EL (cell line): Measurements from ENCODE around the gene CDC26.
"Not testable (repeated sequence)": the region's sequence is repeated elsewhere in the genome, so short reads cannot be mapped to it uniquely, and the experiment has no call there.

Source experiments
- DNase-seq: peaks from one replicate; pipeline ENCODE4 v3.0.0-alpha.2; 2016

The CDC26 gene

DNA sequence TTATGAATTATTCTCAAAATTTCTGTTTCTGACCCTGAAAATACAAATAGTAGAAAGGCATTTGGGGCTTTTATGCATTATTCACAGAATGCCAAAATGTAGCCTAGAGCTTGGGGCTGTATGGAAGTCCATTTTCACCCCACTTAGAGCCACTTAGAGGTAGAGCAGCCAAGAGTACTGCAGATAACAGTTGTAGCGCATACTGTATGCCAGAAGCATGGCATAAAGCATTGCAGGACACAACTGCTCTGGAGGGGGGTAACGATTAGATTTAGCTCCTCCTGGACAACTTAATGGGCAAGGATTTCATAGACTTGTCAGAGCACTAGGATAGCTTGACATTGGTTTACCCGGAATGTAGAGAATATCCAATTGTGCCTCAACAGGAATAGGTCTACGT, 38.3 kb downstream of the CDC26 start:
- no peak for DNase-seq

DNA sequence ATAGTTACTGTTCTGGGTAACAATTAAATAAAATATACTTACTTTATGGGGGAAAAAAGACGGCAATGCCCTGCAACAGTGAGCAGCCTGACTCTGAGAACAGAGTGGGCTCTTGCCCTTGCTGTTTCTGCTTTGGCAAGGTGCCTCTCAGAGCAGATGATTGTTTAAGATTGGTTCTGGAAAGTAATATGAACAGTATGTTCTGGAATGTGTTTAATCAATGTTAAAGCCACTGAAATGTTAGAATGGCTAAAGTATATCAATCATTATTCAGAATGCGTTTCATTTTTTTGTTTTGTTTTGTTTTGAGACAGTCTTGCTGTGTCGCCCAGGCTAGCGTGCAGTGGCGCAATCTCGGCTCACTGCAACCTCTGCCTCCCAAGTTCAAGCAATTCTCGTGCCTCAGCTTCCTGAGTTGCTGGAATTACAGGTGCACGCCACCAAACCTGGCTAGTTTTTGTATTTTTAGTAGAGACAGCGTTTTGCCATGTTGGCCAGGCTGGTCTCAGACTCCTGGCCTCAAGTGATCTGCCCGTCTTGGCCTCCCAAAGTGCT, 39.6 kb downstream of the CDC26 start:
- not testable (repeated sequence) for DNase-seq

DNA sequence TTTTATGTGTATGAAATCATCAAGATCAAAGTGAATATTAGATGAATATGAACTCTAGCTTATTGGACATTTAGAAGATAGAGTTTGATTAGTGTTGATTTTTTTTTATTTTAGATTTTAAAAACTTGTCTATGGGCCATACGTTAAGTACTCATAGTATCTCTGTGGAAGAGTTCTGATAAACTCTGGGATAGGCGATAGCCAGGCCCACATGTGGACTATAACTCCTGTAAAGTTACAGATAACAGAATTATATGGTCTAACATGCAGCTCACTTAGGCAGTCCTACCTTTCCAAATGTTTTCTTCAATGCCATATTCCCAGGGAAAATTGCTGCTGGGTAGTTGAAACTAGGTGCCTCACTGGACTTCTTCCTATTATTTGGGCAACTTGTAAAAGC, 43.7 kb downstream of the CDC26 start:
- no peak for DNase-seq

- no peak for DNase-seq
Observed at GRCh38 chr9:113228130-113228665, 47.2 kb downstream of the CDC26 start.

DNA sequence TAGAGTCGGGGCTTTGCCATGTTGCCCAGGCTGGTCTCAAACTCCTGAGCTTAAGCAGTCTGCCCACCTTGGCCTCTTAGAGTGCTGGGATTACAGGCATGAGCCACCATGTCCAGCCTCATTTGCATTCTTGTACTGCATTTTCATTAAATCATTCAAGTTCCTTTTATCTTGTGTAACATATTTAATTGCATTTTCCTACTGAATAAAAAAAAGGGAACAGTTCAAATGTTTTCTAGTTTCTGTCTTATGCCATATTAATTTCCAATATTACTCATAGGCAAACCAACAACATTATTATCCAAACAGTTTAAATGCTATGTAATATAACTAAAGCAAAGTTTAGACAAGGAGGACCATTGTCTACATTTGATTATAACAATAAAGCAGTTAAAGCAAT, 47.9 kb downstream of the CDC26 start:
- DNase-seq, result no peak

- peak; percentile 67 for DNase-seq
Observed at GRCh38 chr9:113223963-113224362, 51.4 kb downstream of the CDC26 start.

GRCh38 chr9:113222482-113222841, 52.9 kb downstream of the CDC26 start:
- peak; percentile 25 for DNase-seq

DNA sequence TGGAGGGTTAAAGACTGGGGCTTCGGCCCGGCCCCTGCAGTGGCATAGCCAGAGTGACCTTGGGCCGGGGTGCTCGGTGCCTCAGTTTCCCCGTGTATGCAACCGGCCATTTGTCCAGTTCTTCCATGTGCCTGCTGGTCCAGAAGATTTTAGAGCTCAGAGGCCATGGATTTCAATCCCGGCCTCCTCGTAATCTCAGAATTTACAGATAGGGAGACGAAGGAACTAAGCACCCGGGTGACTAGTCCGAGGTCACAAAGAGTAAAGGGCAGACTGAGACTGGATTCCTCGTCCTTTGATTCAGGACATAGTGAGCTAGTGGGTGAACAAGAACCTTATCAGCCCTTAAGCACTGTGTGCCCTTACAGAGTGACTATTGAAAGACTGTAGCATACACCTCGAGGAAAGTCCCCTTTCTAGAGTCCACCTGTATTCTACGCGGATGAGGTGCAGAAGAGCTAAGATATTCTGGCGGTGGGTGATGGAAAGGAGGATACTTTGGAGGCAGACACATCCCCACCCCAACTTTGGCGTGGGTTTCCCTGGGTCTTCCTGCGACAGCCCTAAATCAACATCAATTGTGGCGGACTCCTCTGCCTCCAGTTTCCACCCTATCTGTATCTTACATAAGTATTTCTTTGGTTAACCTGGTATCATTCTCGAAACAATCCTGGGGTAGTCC, 53.4 kb downstream of the CDC26 start:
- DNase-seq, result no peak

- peak; percentile 98 for DNase-seq
Observed at GRCh38 chr9:113221003-113221799, 54.2 kb downstream of the CDC26 start, which contains the start of the genes FKBP15 and SLC31A1. FKBP15 (minus strand) TSS chr9:113221277; CDS start chr9:113221243, 34 bp downstream. SLC31A1 (plus strand) TSS chr9:113221544; CDS start chr9:113256149, 34,605 bp downstream.

DNA sequence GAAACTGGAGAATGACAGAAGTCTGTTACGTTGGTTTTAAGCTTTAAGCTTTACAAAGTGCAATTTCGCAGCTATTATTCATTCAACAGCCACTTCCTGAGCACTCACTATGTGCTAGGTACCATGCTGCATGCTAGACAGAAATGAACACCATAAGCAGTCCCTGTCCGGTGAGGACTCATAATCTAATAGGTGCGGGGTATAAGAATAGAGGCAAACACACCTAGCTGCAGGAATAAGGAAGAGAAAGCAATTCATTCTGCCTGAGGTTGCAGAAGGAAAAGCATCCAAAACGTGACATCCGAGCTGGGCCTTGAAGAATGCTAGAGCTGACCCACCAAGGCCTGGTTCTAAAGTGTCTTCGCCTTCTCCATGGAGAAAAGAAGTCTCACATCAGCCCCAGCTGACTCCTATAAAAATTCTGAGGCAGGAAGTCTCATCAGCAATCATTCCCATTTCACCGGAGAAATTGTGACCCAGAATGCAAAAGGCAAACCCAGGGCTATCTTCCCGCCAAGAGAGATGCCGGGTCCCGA, 54.8 kb downstream of the CDC26 start:
- DNase-seq, result no peak

GRCh38 chr9:113219969-113220368, 55.4 kb downstream of the CDC26 start:
- peak; percentile 79 for DNase-seq

GRCh38 chr9:113219186-113219936, 56.0 kb downstream of the CDC26 start:
- no peak for DNase-seq
